SHP77 treated with DMSO at 0.1 percent for 48 hours (cell line): ENCODE measurements around the gene GPR15LG.
"Not testable (repeated sequence)": the region's sequence is repeated elsewhere in the genome, so short reads cannot be mapped to it uniquely, and the experiment has no call there.

Source experiments
- DNase-seq: peaks from one replicate; lab custom pipeline; 2025; lab: John Stamatoyannopoulos, UW

Gene GPR15LG

GRCh38 chr10:84166620-84167288, 6.8 kb upstream of the GPR15LG start:
- no peak for DNase-seq

GRCh38 chr10:84167289-84167653, 6.3 kb upstream of the GPR15LG start:
- DNase-seq, result not testable (repeated sequence)

GRCh38 chr10:84168382-84168781, 5.2 kb upstream of the GPR15LG start:
- not testable (repeated sequence) for DNase-seq

DNA sequence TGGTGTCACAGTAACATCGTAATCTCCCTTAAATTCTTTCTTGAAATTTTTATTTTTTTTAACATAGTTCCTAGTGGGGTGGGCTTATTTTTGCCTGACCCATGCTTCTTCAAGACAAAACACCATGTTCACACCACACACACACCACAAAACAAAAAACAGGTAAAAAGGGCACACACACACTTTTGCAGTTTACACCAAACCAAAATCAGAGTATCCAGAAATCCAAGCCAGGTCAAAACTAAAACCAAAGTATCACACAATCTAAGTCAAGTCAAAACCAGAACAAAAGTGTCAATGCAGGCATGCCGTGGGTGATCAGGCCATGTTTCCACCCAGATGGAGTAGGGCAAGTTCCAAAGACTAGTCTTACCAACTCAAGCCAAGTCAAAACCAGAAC, 2.4 kb upstream of the GPR15LG start:
- DNase-seq, result not testable (repeated sequence)

- not testable (repeated sequence) for DNase-seq
These were observed 1.7 kb upstream of the GPR15LG start for GRCh38 chr10:84171700-84172466.

DNA sequence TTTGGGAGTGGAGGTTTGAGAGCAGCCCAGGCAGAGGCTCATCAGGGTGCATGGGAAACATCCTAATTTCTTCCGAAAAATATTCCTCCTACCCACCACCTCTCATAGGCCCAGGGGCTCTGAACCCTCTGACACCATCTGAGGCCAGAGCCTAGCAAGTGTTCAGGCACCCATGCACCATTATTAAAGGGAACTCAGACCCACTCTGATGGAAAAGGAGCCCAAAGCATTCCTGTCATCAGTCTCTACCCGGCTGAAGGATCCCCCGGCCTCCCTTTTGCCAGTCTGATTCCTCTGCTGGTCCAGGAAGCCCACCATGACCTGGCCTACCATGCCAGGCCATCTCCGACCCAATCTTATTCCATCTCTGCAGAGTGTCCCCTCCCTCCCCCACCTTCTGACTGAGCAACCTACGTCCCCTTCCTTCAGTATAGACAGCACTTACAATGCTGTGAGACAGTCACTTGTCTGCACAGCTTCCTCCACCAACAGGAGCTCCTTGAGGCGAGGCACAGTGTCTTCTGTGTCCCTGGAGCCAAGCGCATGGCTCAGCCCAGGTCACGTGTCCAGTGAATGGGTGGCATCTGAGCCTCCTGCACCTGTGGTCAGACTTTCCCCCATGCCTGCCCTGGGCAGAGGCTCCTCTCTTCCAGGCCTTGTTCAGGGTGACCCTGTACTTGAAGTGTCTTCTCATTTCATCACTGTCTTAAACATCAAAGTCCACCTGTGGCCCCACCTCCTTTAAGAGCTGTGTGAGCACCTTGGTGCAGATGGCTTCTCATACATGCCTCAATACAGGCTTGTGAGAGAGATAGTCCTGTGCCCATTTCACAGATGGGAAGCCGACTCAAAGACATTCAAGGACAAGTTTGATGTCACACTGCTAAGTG, 889 bp upstream of the GPR15LG start:
- DNase-seq, result no peak

DNA sequence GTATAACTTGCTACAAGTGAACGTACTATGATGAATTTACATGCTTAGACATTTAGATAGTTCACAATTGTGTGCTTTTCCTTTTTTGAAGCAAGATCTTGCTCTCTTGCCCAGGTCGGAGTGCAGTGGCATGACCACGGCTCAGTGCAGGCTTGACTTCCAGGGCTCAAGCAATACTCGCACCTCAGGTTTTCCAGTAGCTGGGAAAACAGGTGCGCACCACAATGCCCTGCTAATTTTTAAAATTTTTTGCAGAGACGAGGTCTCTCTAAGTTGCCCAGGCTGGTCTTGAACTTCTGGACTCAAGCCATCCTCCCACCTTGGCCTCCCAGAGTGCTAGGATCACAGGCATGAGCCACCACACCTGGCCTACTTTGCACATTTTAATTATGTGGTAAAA, 1.8 kb downstream of the GPR15LG start:
- DNase-seq, result no peak

DNA sequence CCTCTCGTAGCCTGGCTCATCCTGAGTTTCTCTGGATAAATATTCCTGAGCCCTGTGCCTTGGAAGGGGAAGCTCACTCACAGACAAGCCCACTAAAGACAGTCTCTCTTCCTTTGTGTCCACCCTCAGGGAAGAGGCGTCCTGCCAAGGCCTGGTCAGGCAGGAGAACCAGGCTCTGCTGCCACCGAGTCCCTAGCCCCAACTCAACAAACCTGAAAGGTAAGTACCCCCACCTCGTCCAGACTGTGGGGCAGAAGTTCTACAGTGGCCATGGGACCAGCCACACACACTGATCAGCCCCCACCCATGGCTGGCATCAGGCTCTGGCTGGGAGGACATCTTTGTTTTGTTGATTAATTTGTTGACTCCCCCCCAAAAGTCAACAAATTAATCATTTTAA, 2.8 kb downstream of the GPR15LG start:
- DNase-seq, result no peak

DNA sequence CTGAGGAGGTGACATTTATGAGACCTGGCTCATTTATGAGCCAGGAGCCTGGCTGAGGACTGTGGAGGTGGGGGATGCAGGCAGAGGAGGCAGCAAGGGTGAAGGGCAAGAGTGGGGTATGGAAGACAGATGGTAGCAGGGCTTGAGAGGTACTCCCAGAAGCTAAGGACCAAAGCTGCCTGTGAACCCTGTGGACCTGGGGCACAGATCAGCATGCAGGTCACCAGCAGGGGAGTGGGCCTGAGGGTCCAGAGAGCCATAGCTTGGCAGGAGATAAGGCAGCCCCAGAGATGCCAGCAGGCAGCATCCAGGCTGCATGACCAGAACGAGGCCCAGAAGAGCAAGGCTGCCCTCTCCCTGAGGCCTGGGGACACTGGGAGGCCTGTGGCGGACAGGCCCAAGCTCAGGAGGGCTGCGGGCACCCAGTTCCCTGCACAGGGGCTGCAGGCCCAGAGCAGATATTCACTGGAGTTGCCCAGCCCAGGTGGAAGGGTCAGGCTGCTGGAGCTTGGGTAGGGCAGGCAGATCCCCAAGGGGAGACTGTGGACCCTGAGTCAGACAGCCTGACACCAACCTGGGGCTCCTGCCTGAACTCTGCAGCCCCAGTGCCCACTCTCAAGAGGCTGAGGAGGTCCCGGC, 3.4 kb downstream of the GPR15LG start:
- no peak for DNase-seq

DNA sequence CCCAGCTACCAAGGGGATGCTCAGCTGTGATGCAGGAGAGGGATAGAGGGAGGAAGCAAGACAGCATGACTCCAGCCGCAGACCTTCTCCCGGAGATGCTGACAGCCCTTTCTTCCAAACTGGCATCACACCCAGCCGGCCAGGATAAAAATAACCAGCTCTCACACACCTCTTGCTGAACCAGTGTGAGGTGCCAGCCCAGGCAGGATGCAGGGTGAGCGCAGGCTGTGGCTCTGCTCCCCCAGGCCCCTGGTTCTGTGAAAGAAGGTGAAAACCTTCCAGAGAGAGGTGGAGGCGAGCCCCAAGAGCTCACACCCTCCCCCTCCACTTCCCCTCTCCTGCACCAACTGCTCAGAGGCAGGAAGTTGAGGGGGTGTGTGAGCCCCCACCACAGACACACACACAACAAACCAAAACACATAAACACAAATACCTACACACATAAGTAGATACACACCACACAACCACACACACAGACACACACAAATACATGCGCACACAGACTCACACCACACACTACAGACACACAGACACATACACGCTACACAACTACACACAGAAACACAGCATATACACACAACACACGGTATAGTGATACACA, 4.0 kb downstream of the GPR15LG start:
- DNase-seq, result no peak

DNA sequence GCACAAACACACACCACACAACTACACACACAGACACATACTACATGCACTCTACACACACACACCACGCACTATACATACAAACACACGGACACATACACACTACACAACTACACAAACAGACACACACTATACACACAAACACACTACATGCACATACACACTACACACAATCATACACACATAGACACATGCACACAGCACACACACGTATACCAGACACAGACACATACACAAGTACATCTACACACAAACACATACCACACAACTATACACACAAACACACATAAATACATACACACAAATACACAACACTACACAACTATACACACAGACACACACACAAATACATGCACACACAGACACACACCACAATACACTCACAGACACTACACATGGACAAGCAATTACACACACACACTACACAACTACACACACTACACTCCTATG, 4.6 kb downstream of the GPR15LG start:
- no peak for DNase-seq

GRCh38 chr10:84179059-84179710, 5.6 kb downstream of the GPR15LG start:
- DNase-seq, result no peak

- DNase-seq, result not testable (repeated sequence)
These were observed 6.8 kb downstream of the GPR15LG start for GRCh38 chr10:84180386-84180785.

DNA sequence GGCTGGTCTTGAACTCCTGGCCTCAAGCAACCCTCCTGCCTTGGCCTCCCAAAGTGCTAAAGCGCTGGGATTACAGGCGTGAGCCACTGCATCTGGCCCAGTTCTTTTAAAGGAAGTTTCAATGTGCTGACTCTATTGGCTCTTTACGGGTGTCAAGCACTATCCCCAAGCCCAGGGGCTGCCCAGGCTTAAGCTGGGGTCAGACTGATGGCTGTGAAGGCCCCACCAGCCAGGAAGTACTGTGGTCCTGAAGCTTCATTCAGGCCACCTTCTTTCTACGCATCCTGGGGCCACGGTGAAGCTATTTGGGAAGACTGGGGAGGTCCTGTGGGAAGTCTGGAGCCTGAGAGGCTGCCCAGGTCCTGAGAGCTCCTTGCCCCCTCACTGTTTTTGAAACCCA, 8.0 kb downstream of the GPR15LG start:
- DNase-seq, result no peak

DNA sequence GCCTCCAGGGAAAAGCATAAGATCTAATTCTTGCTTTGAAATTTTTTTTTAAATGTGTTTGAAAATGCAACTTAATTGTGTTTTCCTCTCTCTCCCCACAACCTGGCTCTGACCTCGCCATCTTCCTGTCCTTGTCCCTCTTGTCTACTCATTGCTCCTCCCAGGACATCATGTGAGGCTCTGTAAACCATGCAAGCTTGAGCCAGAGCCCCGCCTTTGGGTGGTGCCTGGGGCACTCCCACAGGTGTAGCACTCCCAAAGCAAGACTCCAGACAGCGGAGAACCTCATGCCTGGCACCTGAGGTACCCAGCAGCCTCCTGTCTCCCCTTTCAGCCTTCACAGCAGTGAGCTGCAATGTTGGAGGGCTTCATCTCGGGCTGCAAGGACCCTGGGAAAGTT, 10.9 kb downstream of the GPR15LG start:
- no peak for DNase-seq

GRCh38 chr10:84185526-84186175, 12.1 kb downstream of the GPR15LG start:
- DNase-seq, result no peak

DNA sequence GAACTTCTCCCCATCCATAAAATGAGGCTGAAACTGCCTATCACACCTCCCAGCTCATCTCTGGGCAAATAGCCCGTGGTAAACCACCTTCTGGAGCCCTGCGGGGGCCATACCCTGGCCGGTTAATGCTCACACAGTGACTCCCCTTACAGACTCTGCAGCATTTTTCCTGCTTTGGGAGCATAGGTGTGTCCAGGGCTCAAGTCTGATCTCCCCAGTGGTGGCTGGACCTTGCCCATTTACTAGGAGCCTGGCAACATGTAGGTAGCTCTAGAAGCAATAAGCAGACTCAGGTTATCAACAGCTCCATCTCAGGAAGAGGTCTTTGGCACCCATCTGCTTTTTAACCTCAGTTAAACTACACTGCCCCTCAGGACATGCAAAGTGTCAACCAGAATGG, 15.2 kb downstream of the GPR15LG start:
- no peak for DNase-seq

DNA sequence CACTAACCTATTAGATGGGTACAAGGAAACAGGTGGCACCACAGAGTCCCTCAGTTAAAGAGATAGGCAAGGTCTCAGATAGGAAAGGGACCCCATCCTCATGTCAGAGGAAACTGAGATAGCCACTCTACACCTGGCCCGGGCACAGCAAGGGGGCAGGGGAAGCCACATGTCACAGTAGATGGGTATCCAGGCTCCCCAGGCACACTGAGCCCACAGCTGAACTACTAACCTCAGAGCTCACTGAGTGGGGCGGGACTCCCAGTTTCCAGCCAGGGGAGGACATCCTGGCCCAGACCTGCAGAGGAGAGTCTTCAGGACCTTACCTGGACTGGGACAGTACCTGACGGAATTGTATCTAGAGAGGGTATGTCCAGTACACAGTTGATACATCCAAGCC, 17.0 kb downstream of the GPR15LG start:
- DNase-seq, result no peak

DNA sequence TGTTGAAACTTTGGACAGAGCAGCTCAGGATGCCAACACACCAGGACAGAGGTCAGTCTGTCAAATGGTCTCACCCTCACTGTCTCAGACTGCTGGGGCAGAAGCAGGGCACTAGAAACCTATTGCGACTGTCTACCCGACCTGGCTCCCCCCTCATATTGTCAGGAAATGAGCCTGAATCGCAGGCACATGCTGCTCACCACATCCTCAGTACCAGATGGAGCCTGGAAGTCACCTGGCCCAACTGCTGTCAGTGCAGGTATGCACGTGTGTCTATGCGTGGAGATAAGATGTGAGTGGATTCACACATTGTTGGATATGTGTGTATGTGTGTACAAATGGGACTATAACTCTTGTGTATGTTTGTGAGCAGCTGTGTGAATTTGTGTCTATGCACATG, 17.5 kb downstream of the GPR15LG start:
- no peak for DNase-seq

- no peak for DNase-seq
These were observed 19.7 kb downstream of the GPR15LG start for GRCh38 chr10:84193327-84193726.
